Neural progenitor cell (in vitro differentiated cells): ENCODE results near the gene OTOP2. TPM values are rescaled to one million over a fixed set of nuclear protein-coding genes. Genes with fewer than 3 reads are reported as not detected.
A peak's percentile ranks its signal among the peaks of the same experiment; 100 is the strongest.

Source experiments
- DNase-seq: peaks from one replicate; pipeline ENCODE4 v3.0.0-alpha.2; 2016; ENCODE audit warnings: low spot score
- H2AFZ ChIP-seq: fragments of 200-600 bp; sonication (generic); replicated peaks from 2 replicates; pipeline ENCODE4 v1.6.1; 2016; ENCODE audit warnings: antibody characterized with exemption
- H3F3A ChIP-seq: fragments of 200-600 bp; sonication (generic); 2 replicates; pipeline ENCODE4 v1.6.1; 2016; ENCODE audit warnings: antibody characterized with exemption, low read depth
- H3K27ac ChIP-seq: fragments of 200-600 bp; sonication (generic); 2 replicates; pipeline ENCODE4 v1.5.1; 2016; ENCODE audit warnings: mild to moderate bottlenecking
- H3K27me3 ChIP-seq: fragments of 200-600 bp; sonication (generic); 2 replicates; pipeline ENCODE4 v1.6.1; 2016; ENCODE audit warnings: mild to moderate bottlenecking, moderate library complexity
- H3K36me3 ChIP-seq: fragments of 200-600 bp; sonication (generic); 2 replicates; pipeline ENCODE4 v1.5.1; 2016
- H3K4me1 ChIP-seq: fragments of 200-600 bp; sonication (generic); 2 replicates; pipeline ENCODE4 v1.6.1; 2016; ENCODE audit warnings: mixed run types
- H3K4me2 ChIP-seq: fragments of 200-600 bp; sonication (generic); 2 replicates; pipeline ENCODE4 v1.6.1; 2016
- H3K4me3 ChIP-seq: fragments of 200-600 bp; sonication (generic); 2 replicates; pipeline ENCODE4 v1.5.1; 2016
- H3K79me2 ChIP-seq: fragments of 200-600 bp; sonication (generic); 2 replicates; pipeline ENCODE4 v1.6.1; 2016; ENCODE audit warnings: low read depth
- H3K9ac ChIP-seq: fragments of 200-600 bp; sonication (generic); 2 replicates; pipeline ENCODE4 v1.6.1; 2016
- H3K9me3 ChIP-seq: fragments of 200-600 bp; sonication (generic); 2 replicates; pipeline ENCODE4 v1.5.1; 2016; ENCODE audit warnings: low read depth
- H4K20me1 ChIP-seq: fragments of 200-600 bp; sonication (generic); 2 replicates; pipeline ENCODE4 v1.6.1; 2016; ENCODE audit warnings: low read depth
- H3K27ac Mint-ChIP-seq: 3 replicates; pipeline ENCODE4 v1.8.0; 2021; ENCODE audit warnings: mixed read lengths
- H3K27me3 Mint-ChIP-seq: 2 replicates; pipeline ENCODE4 v1.8.0; 2022; ENCODE audit warnings: low read depth, mild to moderate bottlenecking, inconsistent platforms, moderate library complexity, mixed read lengths; ENCODE audit not compliant: insufficient read depth
- H3K36me3 Mint-ChIP-seq: 3 replicates; pipeline ENCODE4 v1.8.0; 2021; ENCODE audit warnings: mixed read lengths
- H3K4me1 Mint-ChIP-seq: 3 replicates; pipeline ENCODE4 v1.8.0; 2021; ENCODE audit warnings: mixed read lengths
- H3K4me3 Mint-ChIP-seq: 3 replicates; pipeline ENCODE4 v1.8.0; 2021; ENCODE audit warnings: mild to moderate bottlenecking, moderate library complexity, mixed read lengths
- H3K9me3 Mint-ChIP-seq: 3 replicates; pipeline ENCODE4 v1.8.0; 2020; ENCODE audit warnings: mixed read lengths
- CTCF ChIP-seq: fragments of 200-600 bp; sonication (generic); IDR thresholded peaks from 2 replicates; pipeline ENCODE4 v1.5.1; 2017; ENCODE audit warnings: antibody characterized with exemption, mild to moderate bottlenecking
- EZH2 ChIP-seq: fragments of 200-600 bp; sonication (generic); IDR thresholded peaks from 2 replicates; pipeline ENCODE4 v1.6.1; 2017; ENCODE audit warnings: antibody characterized with exemption, mild to moderate bottlenecking, moderate library complexity
- EZH2phosphoT487 ChIP-seq: fragments of 200-600 bp; sonication (generic); IDR thresholded peaks from 2 replicates; pipeline ENCODE4 v1.6.1; 2017; ENCODE audit warnings: antibody characterized with exemption
- total RNA-seq: library from RNA; depleted of rRNA; stranded (reverse); fragments of >200 nt; gene quantifications from 2 replicates; pipeline ENCODE4 v1.2.3, GENCODE V29; 2015; ENCODE audit warnings: low replicate concordance

The OTOP2 gene
- total RNA-seq, 1 donor from 2014 or later: not detected

GRCh38 chr17:74898376-74898946 is 25.6 kb upstream of the OTOP2 start:
- Histone ChIP-seq H3K27me3 (peaks cover 43% of the 10 kb centered on the region), H3F3A (peaks cover 5% of the 10 kb centered on the region), H3K4me1 (peaks cover under 1% of the 10 kb centered on the region), H3K4me2 (no peak overlapping the region), H3K4me3 (no peak overlapping the region), H4K20me1 (no peaks in the 10 kb centered on the region), H3K9ac (no peak overlapping the region), H3K36me3 (no peaks in the 10 kb centered on the region), H3K9me3 (no peaks in the 10 kb centered on the region), H2AFZ (no peak overlapping the region), H3K27ac (no peak overlapping the region), H3K79me2 (no peaks in the 10 kb centered on the region)
- no peak for DNase-seq
- no peak overlapping the region for H3K4me3 Mint-ChIP-seq
- no peak overlapping the region for H3K27ac Mint-ChIP-seq
- H3K4me1 Mint-ChIP-seq: peaks cover 3% of the 10 kb centered on the region
- TF ChIP-seq EZH2phosphoT487: no peak
- no peak for TF ChIP-seq CTCF
- TF ChIP-seq EZH2: no peak
- H3K27me3 Mint-ChIP-seq: peaks cover 48% of the 10 kb centered on the region
- H3K36me3 Mint-ChIP-seq: no peaks in the 10 kb centered on the region
- H3K9me3 Mint-ChIP-seq: no peaks in the 10 kb centered on the region

- Histone ChIP-seq H3K27me3 (peaks cover 26% of the 10 kb centered on the region), H3K79me2 (no peaks in the 10 kb centered on the region), H3K9ac (no peak overlapping the region), H3K9me3 (no peaks in the 10 kb centered on the region), H3K4me3 (no peak overlapping the region), H3K36me3 (no peaks in the 10 kb centered on the region), H2AFZ (no peak overlapping the region), H3F3A (no peaks in the 10 kb centered on the region), H3K4me1 (no peaks in the 10 kb centered on the region), H3K4me2 (no peak overlapping the region), H3K27ac (no peak overlapping the region), H4K20me1 (no peaks in the 10 kb centered on the region)
- no peaks in the 10 kb centered on the region for H3K9me3 Mint-ChIP-seq
- H3K27me3 Mint-ChIP-seq: peaks cover 37% of the 10 kb centered on the region
- H3K36me3 Mint-ChIP-seq: no peaks in the 10 kb centered on the region
- DNase-seq: no peak
- peaks cover 2% of the 10 kb centered on the region for H3K4me1 Mint-ChIP-seq
- no peak for TF ChIP-seq CTCF
- TF ChIP-seq EZH2: no peak
- no peak overlapping the region for H3K4me3 Mint-ChIP-seq
- H3K27ac Mint-ChIP-seq: no peak overlapping the region
Measured at GRCh38 chr17:74900208-74900607, 23.9 kb upstream of the OTOP2 start.

- peaks cover 2% of the 10 kb centered on the region for H3K4me1 Mint-ChIP-seq
- TF ChIP-seq EZH2 (no peak), EZH2phosphoT487 (no peak), CTCF (no peak)
- no peaks in the 10 kb centered on the region for H4K20me1 ChIP-seq
- peaks cover 27% of the 10 kb centered on the region for H3K27me3 Mint-ChIP-seq
- peak overlapping the region; percentile 68 for H3K27ac Mint-ChIP-seq
- H3K79me2 ChIP-seq: no peaks in the 10 kb centered on the region
- H3K9ac ChIP-seq: no peak overlapping the region
- H3K27me3 ChIP-seq: peaks cover 12% of the 10 kb centered on the region
- H3K4me3 Mint-ChIP-seq: no peak overlapping the region
- H3K9me3 ChIP-seq: no peaks in the 10 kb centered on the region
- H3F3A ChIP-seq: no peaks in the 10 kb centered on the region
- H3K4me3 ChIP-seq: no peak overlapping the region
- no peak overlapping the region for H3K27ac ChIP-seq
- H3K9me3 Mint-ChIP-seq: no peaks in the 10 kb centered on the region
- no peaks in the 10 kb centered on the region for H3K36me3 ChIP-seq
- H3K36me3 Mint-ChIP-seq: no peaks in the 10 kb centered on the region
- H3K4me2 ChIP-seq: no peak overlapping the region
- DNase-seq: no peak
- H2AFZ ChIP-seq: no peak overlapping the region
- H3K4me1 ChIP-seq: no peaks in the 10 kb centered on the region
Measured at GRCh38 chr17:74901353-74902135, 22.5 kb upstream of the OTOP2 start.
